ENCODE results near the gene HSDL1. TPM values are rescaled to one million over a fixed set of nuclear protein-coding genes. Genes with fewer than 3 reads are reported as not detected.

The HSDL1 gene
- total and polyA plus RNA-seq, 4 donors: 12.6 to 41.3 (median 16.7) TPM

DNA sequence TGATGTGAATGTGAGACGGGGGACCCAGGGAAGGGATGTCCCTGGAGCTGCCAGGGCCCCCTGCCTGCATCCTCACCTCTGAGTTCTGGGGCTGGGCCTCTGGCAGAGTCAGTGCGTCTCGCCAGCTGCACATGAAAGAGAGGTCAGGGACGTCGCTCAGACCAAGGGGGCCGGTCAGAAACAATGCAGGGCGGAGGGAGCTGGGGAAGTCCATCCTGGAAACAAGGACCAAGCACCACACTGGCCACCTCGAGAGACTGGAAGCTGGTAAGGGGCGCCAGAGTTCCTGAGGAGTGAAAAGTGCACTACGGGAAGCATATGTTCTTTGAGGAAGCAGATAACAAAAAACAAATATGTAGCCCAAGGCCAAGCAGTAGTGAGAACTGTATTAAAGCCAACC lies 39.8 kb upstream of the HSDL1 start:
- peak in 2 of 3 donors; percentile 9 to 34 for DNase-seq
- Histone ChIP-seq H3K9ac (ENCODE audit: insufficient read depth in 1 of 2, low read length in 2 of 2) (peak overlapping the region in 1 of 2 donors; percentile 28), H3K4me3 (no peak overlapping the region), H3K36me3 (ENCODE audit: control insufficient read depth in 4 of 4, insufficient read depth in 4 of 4, low read length in 4 of 4) (peaks cover 0 to 38% (median 17%) of the 10 kb centered on the region in 4 donors), H3K9me3 (ENCODE audit: control insufficient read depth in 4 of 4, insufficient read depth in 3 of 4, low read length in 3 of 4) (no peaks in the 10 kb centered on the region), H3K27me3 (ENCODE audit: control insufficient read depth in 3 of 3, insufficient read depth in 3 of 3, low read length in 2 of 3) (no peaks in the 10 kb centered on the region), H3K4me1 (ENCODE audit: control insufficient read depth in 5 of 5, insufficient read depth in 5 of 5, low read length in 5 of 5) (peaks cover 0 to 12% (median 0%) of the 10 kb centered on the region in 5 donors), H3K27ac (ENCODE audit: low read depth in 1 of 2, low read length in 1 of 2) (peak overlapping the region; percentile 14 to 27)
- no peak for ATAC-seq (ENCODE audit: insufficient read depth, low FRiP score)
- TF ChIP-seq, protein P1, sequence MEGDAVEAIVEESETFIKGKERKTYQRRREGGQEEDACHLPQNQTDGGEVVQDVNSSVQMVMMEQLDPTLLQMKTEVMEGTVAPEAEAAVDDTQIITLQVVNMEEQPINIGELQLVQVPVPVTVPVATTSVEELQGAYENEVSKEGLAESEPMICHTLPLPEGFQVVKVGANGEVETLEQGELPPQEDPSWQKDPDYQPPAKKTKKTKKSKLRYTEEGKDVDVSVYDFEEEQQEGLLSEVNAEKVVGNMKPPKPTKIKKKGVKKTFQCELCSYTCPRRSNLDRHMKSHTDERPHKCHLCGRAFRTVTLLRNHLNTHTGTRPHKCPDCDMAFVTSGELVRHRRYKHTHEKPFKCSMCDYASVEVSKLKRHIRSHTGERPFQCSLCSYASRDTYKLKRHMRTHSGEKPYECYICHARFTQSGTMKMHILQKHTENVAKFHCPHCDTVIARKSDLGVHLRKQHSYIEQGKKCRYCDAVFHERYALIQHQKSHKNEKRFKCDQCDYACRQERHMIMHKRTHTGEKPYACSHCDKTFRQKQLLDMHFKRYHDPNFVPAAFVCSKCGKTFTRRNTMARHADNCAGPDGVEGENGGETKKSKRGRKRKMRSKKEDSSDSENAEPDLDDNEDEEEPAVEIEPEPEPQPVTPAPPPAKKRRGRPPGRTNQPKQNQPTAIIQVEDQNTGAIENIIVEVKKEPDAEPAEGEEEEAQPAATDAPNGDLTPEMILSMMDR (IDR thresholded peaks at IDR 0.05; ENCODE audit: control extremely low read depth, extremely low read depth): no peak
- 71 to 87% methylated on average over 10 of the region's 10 CpGs for WGBS, 2 donors

DNA sequence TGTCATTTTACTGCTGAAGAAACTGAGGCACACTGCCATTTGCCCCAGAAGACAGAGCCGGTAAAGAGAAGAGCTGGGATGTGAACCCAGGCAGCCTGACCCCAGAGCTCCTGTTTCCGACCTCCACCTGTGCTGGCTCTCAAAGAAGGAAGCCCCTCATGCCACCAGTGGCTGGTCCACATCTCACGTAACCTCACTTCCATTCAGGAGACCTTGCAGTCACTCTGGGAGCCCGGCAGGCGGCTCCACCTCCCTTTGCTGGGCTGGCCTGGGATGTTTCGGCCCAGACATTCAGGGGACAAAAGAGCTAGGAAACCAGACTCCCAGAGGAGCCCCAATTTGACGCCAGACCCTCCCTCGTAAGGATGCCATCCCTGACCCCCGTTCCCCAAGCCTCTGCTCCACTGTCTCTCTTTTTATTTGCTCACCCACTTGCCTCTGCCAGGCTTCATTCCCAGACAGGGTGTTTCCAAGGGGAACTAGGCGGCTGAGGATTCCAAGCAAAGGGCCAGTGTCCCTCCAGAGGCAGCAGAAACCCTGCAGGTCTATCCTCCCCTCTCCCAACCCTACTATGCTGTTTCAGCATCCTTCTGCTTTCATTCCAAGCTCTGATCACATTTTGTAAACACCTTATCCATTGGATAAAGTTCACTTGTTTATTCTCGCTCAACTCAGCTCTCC lies 39.1 kb upstream of the HSDL1 start:
- H3K9me3 ChIP-seq (ENCODE audit: control insufficient read depth in 4 of 4, insufficient read depth in 3 of 4, low read length in 3 of 4): no peaks in the 10 kb centered on the region
- DNase-seq: no peak
- peaks cover under 1 to 45% (median 19%) of the 10 kb centered on the region in 4 donors for H3K36me3 ChIP-seq (ENCODE audit: control insufficient read depth in 4 of 4, insufficient read depth in 4 of 4, low read length in 4 of 4)
- 79 to 87% methylated on average over 11 of the region's 11 CpGs for WGBS, 2 donors
- H3K4me3 ChIP-seq: no peak overlapping the region
- peaks cover 0 to 12% (median 0%) of the 10 kb centered on the region in 5 donors for H3K4me1 ChIP-seq (ENCODE audit: control insufficient read depth in 5 of 5, insufficient read depth in 5 of 5, low read length in 5 of 5)
- H3K27ac ChIP-seq (ENCODE audit: low read depth in 1 of 2, low read length in 1 of 2): peak overlapping the region; percentile 12 to 27
- TF ChIP-seq, protein P1 (IDR thresholded peaks at IDR 0.05; ENCODE audit: control extremely low read depth, extremely low read depth): no peak
- no peak for ATAC-seq (ENCODE audit: insufficient read depth, low FRiP score)
- H3K9ac ChIP-seq (ENCODE audit: insufficient read depth in 1 of 2, low read length in 2 of 2): no peak overlapping the region
- no peaks in the 10 kb centered on the region for H3K27me3 ChIP-seq (ENCODE audit: control insufficient read depth in 3 of 3, insufficient read depth in 3 of 3, low read length in 2 of 3)

DNA sequence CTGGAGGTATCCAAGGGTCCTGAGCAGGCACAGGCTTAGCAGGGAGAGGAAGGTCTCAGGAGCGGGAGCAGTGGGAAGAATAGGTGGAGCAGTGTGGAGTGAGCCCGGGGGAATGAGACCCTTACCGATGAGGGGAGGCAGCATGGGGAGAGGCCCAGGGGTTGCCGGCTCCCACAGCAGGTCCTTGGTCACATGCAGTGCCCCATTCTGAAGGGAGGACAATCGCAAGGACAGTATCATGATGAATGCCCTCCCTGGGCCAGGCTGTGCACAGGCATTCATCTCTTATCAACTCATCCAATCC lies 38.5 kb upstream of the HSDL1 start:
- ATAC-seq (ENCODE audit: insufficient read depth, low FRiP score): no peak

More for the DNA sequence above, 38.5 kb upstream of the HSDL1 start:
- Histone ChIP-seq H3K9me3 (ENCODE audit: control insufficient read depth in 4 of 4, insufficient read depth in 3 of 4, low read length in 3 of 4) (no peaks in the 10 kb centered on the region), H3K27me3 (ENCODE audit: control insufficient read depth in 3 of 3, insufficient read depth in 3 of 3, low read length in 2 of 3) (no peaks in the 10 kb centered on the region), H3K4me3 (no peak overlapping the region), H3K4me1 (ENCODE audit: control insufficient read depth in 5 of 5, insufficient read depth in 5 of 5, low read length in 5 of 5) (peaks cover 0 to 12% (median 0%) of the 10 kb centered on the region in 5 donors), H3K9ac (ENCODE audit: insufficient read depth in 1 of 2, low read length in 2 of 2) (no peak overlapping the region), H3K36me3 (ENCODE audit: control insufficient read depth in 4 of 4, insufficient read depth in 4 of 4, low read length in 4 of 4) (peaks cover 3 to 49% (median 19%) of the 10 kb centered on the region in 4 donors), H3K27ac (ENCODE audit: low read depth in 1 of 2, low read length in 1 of 2) (no peak overlapping the region)
- DNase-seq: no peak
- TF ChIP-seq, protein P1 (IDR thresholded peaks at IDR 0.05; ENCODE audit: control extremely low read depth, extremely low read depth): no peak
- 87 to 91% methylated on average over 5 of the region's 5 CpGs for WGBS, 2 donors

All from lung (tissue), 12 donors.